Peyer's patch (tissue), 4 donors: ENCODE data around the gene F12. TPM values are rescaled to one million over a fixed set of nuclear protein-coding genes. Genes with fewer than 3 reads are reported as not detected.
A peak's percentile ranks its signal among the peaks of the same experiment; 100 is the strongest.

Experiments
- DNase-seq, 3 donors: peaks; one replicate each; pipeline ENCODE4 v3.0.0-alpha.2; 2017 to 2019
- H3K27ac ChIP-seq, 4 donors: fragments of 200-600 bp; sonication (generic); one replicate each; pipeline ENCODE4 v1.5.1; 2016 to 2019
- H3K27me3 ChIP-seq, 2 donors: fragments of 200-600 bp; sonication (generic); one replicate each; pipeline ENCODE4 v1.5.1; 2019
- H3K36me3 ChIP-seq, 3 donors: fragments of 200-600 bp; sonication (generic); one replicate each; pipeline ENCODE4 v1.5.1; 2016 to 2019
- H3K4me1 ChIP-seq, 4 donors: fragments of 200-600 bp; sonication (generic); one replicate each; pipeline ENCODE4 v1.5.1; 2016 to 2019
- H3K4me3 ChIP-seq, 4 donors: fragments of 200-600 bp; sonication (generic); 1 replicate in 3 of 4; 2 replicates in 1 of 4; pipeline ENCODE4 v1.5.1; 2016 to 2019; ENCODE audit warnings: mild to moderate bottlenecking in 1 of 4
- H3K9me3 ChIP-seq, 4 donors: fragments of 200-600 bp; sonication (generic); one replicate each; pipeline ENCODE4 v1.5.1; 2016 to 2019; ENCODE audit warnings: mild to moderate bottlenecking in 1 of 4
- CTCF ChIP-seq, 6 experiments: fragments of 450-650 bp in 4 of 6; fragments of 200-600 bp in 2 of 6; sonication (generic) in 1 of 6; IDR thresholded peaks; one replicate each; pipeline ENCODE4 v1.5.1; 2017 to 2019; ENCODE audit warnings: antibody characterized with exemption in 6 of 6, mild to moderate bottlenecking in 3 of 6, moderate library complexity in 1 of 6
- POLR2A ChIP-seq, 2 donors: fragments of 450-650 bp; IDR thresholded peaks; one replicate each; pipeline ENCODE4 v1.5.1; 2017; ENCODE audit warnings: antibody characterized with exemption in 2 of 2, mild to moderate bottlenecking in 2 of 2, moderate library complexity in 2 of 2
- total RNA-seq, 4 donors: library from RNA; depleted of rRNA; stranded (reverse); fragments of >200 nt; gene quantifications; one replicate each; pipeline ENCODE4 v1.1.0, GENCODE V29; 2016

The F12 gene
- total RNA-seq, 4 donors from 2014 or later: 1.7 to 22.2 (median 7.8) TPM

- H3K27me3 ChIP-seq: no peaks in the 10 kb centered on the region
- no peaks in the 10 kb centered on the region for H3K9me3 ChIP-seq
- peak overlapping the region in 2 of 4 donors; percentile 12 to 77 for H3K27ac ChIP-seq
- no peaks in the 10 kb centered on the region for H3K36me3 ChIP-seq
- H3K4me1 ChIP-seq: peaks cover 2 to 21% (median 10%) of the 10 kb centered on the region in 4 donors
- DNase-seq: no peak
- H3K4me3 ChIP-seq: no peak overlapping the region
- TF ChIP-seq CTCF (IDR thresholded peaks at IDR 0.05) (no peak), POLR2A (IDR thresholded peaks at IDR 0.05) (no peak)
These were observed 35.2 kb downstream of the F12 start for GRCh38 chr5:177374211-177374610.

GRCh38 chr5:177373806-177374205 is 35.6 kb downstream of the F12 start:
- DNase-seq: no peak
- TF ChIP-seq POLR2A (IDR thresholded peaks at IDR 0.05): no peak
- no peak for TF ChIP-seq CTCF (IDR thresholded peaks at IDR 0.05)
- peak overlapping the region in 2 of 4 donors; percentile 12 to 77 for H3K27ac ChIP-seq

GRCh38 chr5:177372910-177373309 is 36.5 kb downstream of the F12 start:
- TF ChIP-seq POLR2A (IDR thresholded peaks at IDR 0.05): no peak
- no peak for TF ChIP-seq CTCF (IDR thresholded peaks at IDR 0.05)
- no peaks in the 10 kb centered on the region for H3K36me3 ChIP-seq
- no peak overlapping the region for H3K4me3 ChIP-seq
- peak overlapping the region in 3 of 4 donors; percentile 6 to 77 (median 35) for H3K27ac ChIP-seq
- H3K9me3 ChIP-seq: no peaks in the 10 kb centered on the region
- DNase-seq: no peak
- H3K27me3 ChIP-seq: no peaks in the 10 kb centered on the region
- peaks cover 3 to 21% (median 11%) of the 10 kb centered on the region in 4 donors for H3K4me1 ChIP-seq

More at GRCh38 chr5:177373806-177374205, 35.6 kb downstream of the F12 start:
- H3K9me3 ChIP-seq: no peaks in the 10 kb centered on the region
- H3K4me3 ChIP-seq: no peak overlapping the region
- no peaks in the 10 kb centered on the region for H3K36me3 ChIP-seq
- no peaks in the 10 kb centered on the region for H3K27me3 ChIP-seq
- H3K4me1 ChIP-seq: peaks cover 3 to 21% (median 10%) of the 10 kb centered on the region in 4 donors

GRCh38 chr5:177372034-177372896 is 37.1 kb downstream of the F12 start:
- Histone ChIP-seq H3K4me1 (peaks cover 3 to 21% (median 14%) of the 10 kb centered on the region in 4 donors), H3K36me3 (no peaks in the 10 kb centered on the region), H3K4me3 (no peak overlapping the region), H3K27me3 (no peaks in the 10 kb centered on the region), H3K27ac (peak overlapping the region in 3 of 4 donors; percentile 29 to 79 (median 77)), H3K9me3 (no peaks in the 10 kb centered on the region)
- TF ChIP-seq CTCF (IDR thresholded peaks at IDR 0.05): no peak
- no peak for TF ChIP-seq POLR2A (IDR thresholded peaks at IDR 0.05)
- DNase-seq: peak in 2 of 3 donors; percentile 57 to 69

GRCh38 chr5:177371120-177372033 is 38.0 kb downstream of the F12 start:
- no peaks in the 10 kb centered on the region for H3K9me3 ChIP-seq
- TF ChIP-seq CTCF (IDR thresholded peaks at IDR 0.05) (no peak), POLR2A (IDR thresholded peaks at IDR 0.05) (no peak)
- peaks cover 3 to 21% (median 17%) of the 10 kb centered on the region in 4 donors for H3K4me1 ChIP-seq
- H3K4me3 ChIP-seq: peak overlapping the region; percentile 26 to 61 (median 46)
- peak overlapping the region; percentile 39 to 79 (median 66) for H3K27ac ChIP-seq
- H3K36me3 ChIP-seq: no peaks in the 10 kb centered on the region
- no peaks in the 10 kb centered on the region for H3K27me3 ChIP-seq
- no peak for DNase-seq
